Coronary artery (tissue), 2 donors: Measurements from ENCODE around the gene SAFB2.

Experiments used
- DNase-seq: peaks from one replicate; pipeline ENCODE4 v3.0.0-alpha.2; 2017; ENCODE audit warnings: low spot score
- H3K27ac ChIP-seq, 2 donors: fragments of 200-600 bp; sonication (generic); one replicate each; pipeline ENCODE4 v1.5.1; 2016 to 2019
- H3K4me3 ChIP-seq: fragments of 200-600 bp; sonication (generic); 2 replicates; pipeline ENCODE4 v1.5.1; 2016; ENCODE audit warnings: mild to moderate bottlenecking, moderate library complexity
- CTCF ChIP-seq: fragments of 200-600 bp; sonication (generic); IDR thresholded peaks from one replicate; pipeline ENCODE4 v1.5.1; 2019; ENCODE audit warnings: antibody characterized with exemption

Gene SAFB2

GRCh38 chr19:5637971-5638370, 15.4 kb upstream of the SAFB2 start:
- no peak overlapping the region for H3K27ac ChIP-seq

GRCh38 chr19:5635427-5635826, 12.9 kb upstream of the SAFB2 start:
- Histone ChIP-seq H3K4me3 (no peak overlapping the region), H3K27ac (no peak overlapping the region)
- no peak for TF ChIP-seq CTCF
- DNase-seq: no peak

More at GRCh38 chr19:5637971-5638370, 15.4 kb upstream of the SAFB2 start:
- no peak overlapping the region for H3K4me3 ChIP-seq
- DNase-seq: no peak
- no peak for TF ChIP-seq CTCF

GRCh38 chr19:5632657-5633056, 10.1 kb upstream of the SAFB2 start:
- no peak for DNase-seq
- Histone ChIP-seq H3K4me3 (no peak overlapping the region), H3K27ac (peak overlapping the region in 1 of 2 donors; percentile 20)
- TF ChIP-seq CTCF: no peak

- H3K27ac ChIP-seq: peak overlapping the region; percentile 26 to 70
- no peak for TF ChIP-seq CTCF
- peak overlapping the region; percentile 14 for H3K4me3 ChIP-seq
- no peak for DNase-seq
Observed at GRCh38 chr19:5632241-5632612, 9.7 kb upstream of the SAFB2 start.

- no peak for TF ChIP-seq CTCF
- DNase-seq: no peak
- H3K27ac ChIP-seq: peak overlapping the region; percentile 26 to 70
- peak overlapping the region; percentile 14 for H3K4me3 ChIP-seq
Observed at GRCh38 chr19:5631567-5632240, 9.1 kb upstream of the SAFB2 start.

GRCh38 chr19:5628919-5629481, 6.4 kb upstream of the SAFB2 start:
- Histone ChIP-seq H3K4me3 (no peak overlapping the region), H3K27ac (no peak overlapping the region)
- no peak for TF ChIP-seq CTCF
- DNase-seq: no peak

- TF ChIP-seq CTCF: no peak
- Histone ChIP-seq H3K27ac (no peak overlapping the region), H3K4me3 (no peak overlapping the region)
- DNase-seq: no peak
Observed at GRCh38 chr19:5628461-5628860, 5.9 kb upstream of the SAFB2 start.
